K562 (cell line): ENCODE data around the gene CARD10. TPM values are rescaled to one million over a fixed set of nuclear protein-coding genes. Genes with fewer than 3 reads are reported as not detected.
A peak's percentile ranks its signal among the peaks of the same experiment; 100 is the strongest.

Experiments
- ATF7 ChIP-seq: fragments of 450-650 bp; IDR thresholded peaks from 2 replicates; pipeline ENCODE4 v1.7.1; 2014; ENCODE audit warnings: mild to moderate bottlenecking, moderate library complexity
- CBX5 ChIP-seq: IDR thresholded peaks from 2 replicates; pipeline ENCODE4 v1.6.1; 2014; ENCODE audit warnings: low read depth, borderline replicate concordance
- CREM ChIP-seq: IDR thresholded peaks from 2 replicates; pipeline ENCODE4 v1.6.1; 2014; ENCODE audit warnings: antibody characterized with exemption, low read depth
- DDX20 ChIP-seq: fragments of 450-650 bp; IDR thresholded peaks from 2 replicates; pipeline ENCODE4 v1.6.1; 2016; ENCODE audit warnings: missing genetic modification characterization, low read depth, mild to moderate bottlenecking, missing compliant biosample characterization, moderate library complexity
- ERF ChIP-seq: fragments of 450-650 bp; formaldehyde crosslinking; IDR thresholded peaks from 2 replicates; pipeline ENCODE4 v1.4.0; 2020; ENCODE audit warnings: mild to moderate bottlenecking, mixed read lengths
- ESRRB ChIP-seq: fragments of 250-450 bp; sonication (Bioruptor Pico); IDR thresholded peaks from 2 replicates; pipeline ENCODE4 v1.5.0; 2020; ENCODE audit warnings: mild to moderate bottlenecking, moderate library complexity, borderline replicate concordance
- FOSL1 ChIP-seq: fragments of 200-800 bp; sonication (Bioruptor generic); conservative IDR thresholded peaks from 2 replicates; pipeline ENCODE4 v1.6.1; 2016; ENCODE audit warnings: missing genetic modification characterization, missing compliant biosample characterization
- HDGF ChIP-seq: fragments of 450-650 bp; IDR thresholded peaks from 2 replicates; pipeline ENCODE4 v1.6.1; 2016
- HMGN3 ChIP-seq: IDR thresholded peaks from 2 replicates; pipeline ENCODE4 v1.6.1; 2011; ENCODE audit warnings: borderline replicate concordance, low read depth, mild to moderate bottlenecking, mixed read lengths, low read length; ENCODE audit not compliant: insufficient read length; ENCODE audit errors: extremely low read depth
- ILF3 ChIP-seq: fragments of 450-650 bp; IDR thresholded peaks from 2 replicates; pipeline ENCODE4 v1.6.1; 2018; ENCODE audit warnings: antibody characterized with exemption, mild to moderate bottlenecking, moderate library complexity, borderline replicate concordance
- MAFF ChIP-seq: IDR thresholded peaks from 2 replicates; pipeline ENCODE4 v1.6.1; 2012; ENCODE audit warnings: low read length, improper control_type of control experiment
- MAFK ChIP-seq: IDR thresholded peaks from 2 replicates; pipeline ENCODE4 v1.6.1; 2011; ENCODE audit warnings: low read length, improper control_type of control experiment
- MAZ ChIP-seq, 2 experiments: fragments of 450-650 bp in 1 of 2; sonication (generic) in 1 of 2; formaldehyde crosslinking; IDR thresholded peaks in 1 of 2; conservative IDR thresholded peaks in 1 of 2; 2 replicates each; pipeline versions ENCODE4 v1.4.0 to v1.5.0; 2020; ENCODE audit warnings: mild to moderate bottlenecking in 1 of 2, missing genetic modification reagents in 1 of 2
- MTA2 ChIP-seq: fragments of 450-650 bp; IDR thresholded peaks from 2 replicates; pipeline ENCODE4 v1.6.1; 2016; ENCODE audit warnings: low read depth
- RBM14 ChIP-seq: fragments of 200-400 bp; formaldehyde crosslinking; IDR thresholded peaks from 2 replicates; pipeline ENCODE4 v1.6.1; 2018; ENCODE audit warnings: low read depth, mild to moderate bottlenecking, low read length, moderate library complexity, borderline replicate concordance; ENCODE audit not compliant: insufficient read depth
- STAT5B ChIP-seq: fragments of 250-450 bp; sonication (Bioruptor Pico); IDR thresholded peaks from 2 replicates; pipeline ENCODE4 v1.8.0; 2021; ENCODE audit warnings: mild to moderate bottlenecking, inconsistent platforms
- SUPT5H ChIP-seq: fragments of 450-650 bp; IDR thresholded peaks from 2 replicates; pipeline ENCODE4 v1.6.1; 2016
- USF1 ChIP-seq: sonication (generic); formaldehyde crosslinking; IDR thresholded peaks from 2 replicates; pipeline ENCODE4 v1.9.0; 2022; ENCODE audit warnings: mild to moderate bottlenecking, missing genetic modification reagents
- ZBTB49 ChIP-seq: sonication (generic); formaldehyde crosslinking; IDR thresholded peaks from 2 replicates; pipeline ENCODE4 v1.8.0; 2022; ENCODE audit warnings: missing genetic modification reagents, mild to moderate bottlenecking, borderline replicate concordance
- ZKSCAN1 ChIP-seq: fragments of 150-350 bp; IDR thresholded peaks from 2 replicates; pipeline ENCODE4 v1.6.1; 2016; ENCODE audit warnings: low read depth, low read length
- ZNF165 ChIP-seq: fragments of 250-450 bp; sonication (Bioruptor Pico); IDR thresholded peaks from 2 replicates; pipeline ENCODE4 v1.4.0; 2020; ENCODE audit warnings: borderline replicate concordance
- ZNF655 ChIP-seq: fragments of 250-450 bp; sonication (Bioruptor Pico); IDR thresholded peaks from 2 replicates; pipeline ENCODE4 v1.5.0; 2021
- ZNF717 ChIP-seq: fragments of 250-450 bp; sonication (Bioruptor Pico); IDR thresholded peaks from 2 replicates; pipeline ENCODE4 v1.5.0; 2021
- polyA plus RNA-seq, 8 experiments: library from polyadenylated mRNA; depleted of rRNA in 4 of 8; stranded (reverse) in 5 of 8; unstranded in 3 of 8; fragments of >200 nt; fragmentation: Nextera tagmentation in 2 of 8; fragmentation: Illumina TruSeq in 1 of 8; extraction: Ambion mirVana in 2 of 8; extraction: Trizol in 1 of 8; gene quantifications; 2 replicates each; pipeline versions ENCODE4 v1.2.1 to v1.2.3, GENCODE V29; 2011 to 2014; ENCODE audit warnings: inconsistent platforms in 1 of 8, missing spikeins in 1 of 8
- total RNA-seq, 7 experiments: library from RNA; depleted of rRNA in 6 of 7; stranded (reverse); fragments of >200 nt in 6 of 7; fragmentation: Illumina TruSeq in 2 of 7; extraction: Trizol in 2 of 7; gene quantifications; 2 replicates each; pipeline versions ENCODE4 v1.2.1 to v1.2.3, GENCODE V29; 2011 to 2021; ENCODE audit warnings: low replicate concordance in 1 of 7

Gene CARD10
- total and polyA plus RNA-seq, 9 of the 15 experiments (the other 6 are each of a cell fraction or from before 2014, with no cell fraction given), result 0.13 to 5.8 (median 1.6) TPM

- no peak for TF ChIP-seq MTA2
- no peak for TF ChIP-seq ERF (CRISPR knock-in tag)
- TF ChIP-seq ZKSCAN1, result peak; percentile 12; the same call in 1 of the 2 replicates
- no peak for TF ChIP-seq ILF3
- peak; percentile 66 for TF ChIP-seq USF1 (CRISPR knock-in tag)
- TF ChIP-seq ZBTB49 (CRISPR knock-in tag), result no peak
- peak; percentile 18 for TF ChIP-seq HMGN3
- no peak for TF ChIP-seq ZNF717
- no peak for TF ChIP-seq HDGF
- no peak for TF ChIP-seq ZNF165
- TF ChIP-seq ESRRB (CRISPR knock-in tag), result no peak
- TF ChIP-seq MAFF, result no peak
- TF ChIP-seq CBX5, result no peak
- TF ChIP-seq FOSL1 (tag), result no peak
- no peak for TF ChIP-seq ZNF655 (CRISPR knock-in tag)
- TF ChIP-seq STAT5B (CRISPR knock-in tag), result no peak
- TF ChIP-seq MAZ (CRISPR knock-in tag; conservative IDR thresholded peaks at IDR 0.05 in 1 of 2, IDR thresholded peaks at IDR 0.05 in 1 of 2), result peak; percentile 65 to 72
- TF ChIP-seq CREM, result peak; percentile 90
- no peak for TF ChIP-seq RBM14
- TF ChIP-seq ATF7, result peak; percentile 95
- no peak for TF ChIP-seq DDX20 (tag)
- TF ChIP-seq SUPT5H, result peak; percentile 59
- no peak for TF ChIP-seq MAFK
Measured at GRCh38 chr22:37561212-37562048, 42.2 kb upstream of the CARD10 start (continued).
